GM12878 (cell line): ENCODE results near the gene SLC6A1. TPM values are rescaled to one million over a fixed set of nuclear protein-coding genes. Genes with fewer than 3 reads are reported as not detected.

ENCODE experiments used
- ATAC-seq: fragments of 200-7000 bp; cut with Tn5 transposase; 3 replicates; pipeline ENCODE4 v1.9.1; 2020; ENCODE audit warnings: mild to moderate bottlenecking, moderate library complexity
- BruUV-seq: library from RNA; stranded (reverse); fragments of 400-500 nt; replicated peaks from 2 replicates; lab custom pipeline; 2021; lab: Mats Ljungman, UMichigan
- CTCF ChIA-PET: fragments of 300-600 bp; sonication (Branson Sonifier 250); formaldehyde crosslinking; extraction: SDS; loops from one replicate; lab custom pipeline; 2021; ENCODE audit warnings: inconsistent platforms; lab: Yijun Ruan, JAX
- POLR2A ChIA-PET: fragments of 350-600 bp; formaldehyde crosslinking; extraction: SDS; loops from one replicate; lab custom pipeline; 2021; ENCODE audit warnings: inconsistent platforms; lab: Charles Lee
- RAD21 ChIA-PET: fragments of 300-600 bp; sonication (Branson Sonifier 250); formaldehyde crosslinking; loops from one replicate; lab custom pipeline; 2023; ENCODE audit warnings: antibody characterized with exemption; ENCODE audit not compliant: unreplicated experiment; lab: Charles Lee
- SMC1A ChIA-PET: fragments of 300-600 bp; sonication (Branson Sonifier 250); formaldehyde crosslinking; loops from one replicate; lab custom pipeline; 2023; ENCODE audit not compliant: unreplicated experiment, uncharacterized antibody; lab: Charles Lee
- DNase-seq: peaks from one replicate; pipeline ENCODE4 v3.0.0-alpha.2; 2011; ENCODE audit warnings: low read depth, low spot score
- FAIRE-seq: peaks from 3 replicates; lab custom pipeline; 2011; peaks lifted over from hg19 to GRCh38; lab: Jason Lieb, UNC
- H2AFZ ChIP-seq: 2 replicates; pipeline ENCODE4 v1.6.0; 2011; ENCODE audit warnings: low read depth, low read length, control low read depth; ENCODE audit not compliant: control insufficient read depth
- H3K27ac ChIP-seq: 2 replicates; pipeline ENCODE4 v1.5.1; 2011; ENCODE audit warnings: control low read depth; ENCODE audit not compliant: control insufficient read depth, insufficient read depth
- H3K27me3 ChIP-seq, 2 experiments: replicated peaks in 1 of 2; 2 replicates each; pipeline versions ENCODE4 v1.6.0 to v1.6.1; 2011; ENCODE audit warnings: low read length in 1 of 2; ENCODE audit not compliant: control insufficient read depth in 2 of 2, insufficient read depth in 2 of 2
- H3K36me3 ChIP-seq, 2 experiments: 2 replicates each; pipeline ENCODE4 v1.5.1; 2011; ENCODE audit warnings: low read length in 1 of 2; ENCODE audit not compliant: control insufficient read depth in 2 of 2, insufficient read depth in 2 of 2
- H3K4me1 ChIP-seq: 2 replicates; pipeline ENCODE4 v1.6.1; 2011; ENCODE audit warnings: mild to moderate bottlenecking, low read length, moderate library complexity, mixed read lengths; ENCODE audit not compliant: control insufficient read depth, insufficient read depth
- H3K4me2 ChIP-seq: 2 replicates; pipeline ENCODE4 v1.6.0; 2011; ENCODE audit warnings: control low read depth; ENCODE audit not compliant: control insufficient read depth, insufficient read depth
- H3K4me3 ChIP-seq: fragments of 200-600 bp; sonication (generic); 2 replicates; pipeline ENCODE4 v1.5.1; 2016
- H3K79me2 ChIP-seq: 2 replicates; pipeline ENCODE4 v1.6.0; 2011; ENCODE audit warnings: low read length; ENCODE audit not compliant: control insufficient read depth, insufficient read depth
- H3K9ac ChIP-seq: 2 replicates; pipeline ENCODE4 v1.8.0; 2011; ENCODE audit warnings: low read length, control low read depth, mixed read lengths; ENCODE audit not compliant: control insufficient read depth, insufficient read depth
- H3K9me3 ChIP-seq: replicated peaks from 3 replicates; pipeline ENCODE4 v1.5.1; 2011; ENCODE audit warnings: mild to moderate bottlenecking, low read length; ENCODE audit not compliant: control insufficient read depth, insufficient read depth
- H4K20me1 ChIP-seq: 2 replicates; pipeline ENCODE4 v1.6.0; 2011; ENCODE audit not compliant: control insufficient read depth, insufficient read depth
- BHLHE40 ChIP-seq, 2 experiments: fragments of 450-650 bp in 1 of 2; IDR thresholded peaks; 2 replicates each; pipeline ENCODE4 v1.6.1; 2011 to 2017; ENCODE audit warnings: low read depth in 2 of 2, borderline replicate concordance in 1 of 2, improper control_type of control experiment in 1 of 2, low read length in 1 of 2, mild to moderate bottlenecking in 1 of 2
- EGR1 ChIP-seq, 2 experiments: IDR thresholded peaks; 1 replicate in 1 of 2; 2 replicates in 1 of 2; pipeline ENCODE4 v1.6.1; 2011 to 2012; ENCODE audit warnings: low read depth in 2 of 2, low read length in 2 of 2, borderline replicate concordance in 1 of 2, mild to moderate bottlenecking in 1 of 2, moderate library complexity in 1 of 2
- NFXL1 ChIP-seq: fragments of 450-650 bp; IDR thresholded peaks from 2 replicates; pipeline ENCODE4 v1.6.1; 2017; ENCODE audit warnings: antibody characterized with exemption, mild to moderate bottlenecking, borderline replicate concordance
- NR2C2 ChIP-seq: IDR thresholded peaks from 2 replicates; pipeline ENCODE4 v1.6.1; 2011; ENCODE audit warnings: borderline replicate concordance, low read depth; ENCODE audit not compliant: control insufficient read depth, insufficient read length
- STAT3 ChIP-seq: IDR thresholded peaks from 2 replicates; pipeline ENCODE4 v1.6.1; 2011; ENCODE audit warnings: low read depth, low read length, improper control_type of control experiment
- TAF1 ChIP-seq: IDR thresholded peaks from 2 replicates; pipeline ENCODE4 v1.6.1; 2011; ENCODE audit warnings: mild to moderate bottlenecking, low read depth, low read length, borderline replicate concordance
- ZSCAN29 ChIP-seq: fragments of 450-650 bp; IDR thresholded peaks from 2 replicates; pipeline ENCODE4 v1.6.1; 2017; ENCODE audit warnings: mild to moderate bottlenecking, moderate library complexity
- WGBS: methylation state at CpG from one replicate; pipeline ENCODE4 v1.1.6; 2016; ENCODE audit warnings: low lambda C conversion rate; ENCODE audit not compliant: insufficient replicate concordance, insufficient coverage; ENCODE audit errors: missing lambda C conversion rate; 5-methylcytosine and 5-hydroxymethylcytosine counted together
- in situ Hi-C: fragments of 300-500 bp; cut with MboI; formaldehyde crosslinking; loops from 9 replicates; pipeline ENCODE4 v1.14.3; 2018; ENCODE audit warnings: mixed read lengths
- intact Hi-C: fragments of 100-400 bp; cut with micrococcal nuclease; formaldehyde crosslinking; loops from one replicate; pipeline ENCODE4 v1.14.2; 2022; ENCODE audit not compliant: unreplicated experiment
- polyA plus RNA-seq, 11 experiments: library from polyadenylated mRNA; depleted of rRNA in 4 of 11; unstranded in 6 of 11; stranded (reverse) in 5 of 11; fragments of >200 nt; fragmentation: Nextera tagmentation in 4 of 11; fragmentation: Illumina TruSeq in 1 of 11; extraction: Ambion mirVana in 4 of 11; extraction: Trizol in 1 of 11; gene quantifications; 1 replicate in 1 of 11; 2 replicates in 10 of 11; pipeline versions ENCODE4 v1.2.1 to v1.2.3, GENCODE V29; 2011 to 2016; ENCODE audit warnings: inconsistent platforms in 2 of 11, missing spikeins in 2 of 11, low read depth in 1 of 11
- total RNA-seq, 4 experiments: library from RNA; depleted of rRNA in 3 of 4; stranded (reverse); fragments of >200 nt in 3 of 4; fragmentation: Illumina TruSeq in 1 of 4; extraction: Trizol in 1 of 4; gene quantifications; 2 replicates each; pipeline versions ENCODE4 v1.2.1 to v1.2.3, GENCODE V29; 2013 to 2021
- TF ChIP-seq, protein P1 (sequence below): IDR thresholded peaks from 2 replicates; pipeline ENCODE4 v1.6.1; 2012; ENCODE audit warnings: improper control_type of control experiment, low read depth, low read length; ENCODE audit not compliant: insufficient replicate concordance

SLC6A1 gene
- total and polyA plus RNA-seq, 10 of the 15 experiments (the other 5 are each of a cell fraction or from before 2014, with no cell fraction given): not detected

DNA sequence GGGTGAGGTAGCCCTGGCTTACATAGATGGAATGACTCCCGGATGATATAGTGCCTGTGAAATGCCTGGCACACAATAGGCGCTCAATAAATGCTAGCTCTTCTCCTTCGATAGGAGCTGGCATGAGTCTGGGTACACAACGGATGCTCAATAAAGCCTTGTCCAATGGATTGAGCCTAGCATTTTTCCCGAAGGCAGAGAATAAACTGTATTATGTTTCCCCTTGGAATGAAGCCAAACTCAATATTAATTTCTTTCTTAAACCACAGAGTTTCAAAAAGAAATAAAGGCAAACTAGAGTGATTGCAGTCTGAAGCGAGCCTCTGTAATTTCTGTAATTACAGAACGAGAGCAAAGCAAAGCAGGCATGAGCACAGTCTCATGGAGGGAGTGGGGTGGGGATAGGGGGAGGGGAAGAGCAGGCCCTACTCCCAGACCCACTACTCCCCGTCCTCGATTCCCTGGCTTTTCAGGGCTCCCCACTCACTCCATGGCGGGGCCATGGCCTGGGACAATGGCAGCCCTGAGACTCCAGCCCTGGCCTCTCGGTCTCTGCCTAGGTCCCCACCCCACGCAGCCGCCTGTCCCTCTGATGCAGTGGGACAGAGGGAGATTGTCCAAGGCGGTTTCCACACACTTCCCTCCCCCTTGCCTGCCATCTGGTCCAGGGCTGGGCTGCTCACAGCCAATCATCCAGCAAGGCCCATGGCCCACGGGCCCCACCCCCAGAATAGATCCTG is 18.0 kb downstream of the SLC6A1 start (continued):
- TF ChIP-seq, protein P1, sequence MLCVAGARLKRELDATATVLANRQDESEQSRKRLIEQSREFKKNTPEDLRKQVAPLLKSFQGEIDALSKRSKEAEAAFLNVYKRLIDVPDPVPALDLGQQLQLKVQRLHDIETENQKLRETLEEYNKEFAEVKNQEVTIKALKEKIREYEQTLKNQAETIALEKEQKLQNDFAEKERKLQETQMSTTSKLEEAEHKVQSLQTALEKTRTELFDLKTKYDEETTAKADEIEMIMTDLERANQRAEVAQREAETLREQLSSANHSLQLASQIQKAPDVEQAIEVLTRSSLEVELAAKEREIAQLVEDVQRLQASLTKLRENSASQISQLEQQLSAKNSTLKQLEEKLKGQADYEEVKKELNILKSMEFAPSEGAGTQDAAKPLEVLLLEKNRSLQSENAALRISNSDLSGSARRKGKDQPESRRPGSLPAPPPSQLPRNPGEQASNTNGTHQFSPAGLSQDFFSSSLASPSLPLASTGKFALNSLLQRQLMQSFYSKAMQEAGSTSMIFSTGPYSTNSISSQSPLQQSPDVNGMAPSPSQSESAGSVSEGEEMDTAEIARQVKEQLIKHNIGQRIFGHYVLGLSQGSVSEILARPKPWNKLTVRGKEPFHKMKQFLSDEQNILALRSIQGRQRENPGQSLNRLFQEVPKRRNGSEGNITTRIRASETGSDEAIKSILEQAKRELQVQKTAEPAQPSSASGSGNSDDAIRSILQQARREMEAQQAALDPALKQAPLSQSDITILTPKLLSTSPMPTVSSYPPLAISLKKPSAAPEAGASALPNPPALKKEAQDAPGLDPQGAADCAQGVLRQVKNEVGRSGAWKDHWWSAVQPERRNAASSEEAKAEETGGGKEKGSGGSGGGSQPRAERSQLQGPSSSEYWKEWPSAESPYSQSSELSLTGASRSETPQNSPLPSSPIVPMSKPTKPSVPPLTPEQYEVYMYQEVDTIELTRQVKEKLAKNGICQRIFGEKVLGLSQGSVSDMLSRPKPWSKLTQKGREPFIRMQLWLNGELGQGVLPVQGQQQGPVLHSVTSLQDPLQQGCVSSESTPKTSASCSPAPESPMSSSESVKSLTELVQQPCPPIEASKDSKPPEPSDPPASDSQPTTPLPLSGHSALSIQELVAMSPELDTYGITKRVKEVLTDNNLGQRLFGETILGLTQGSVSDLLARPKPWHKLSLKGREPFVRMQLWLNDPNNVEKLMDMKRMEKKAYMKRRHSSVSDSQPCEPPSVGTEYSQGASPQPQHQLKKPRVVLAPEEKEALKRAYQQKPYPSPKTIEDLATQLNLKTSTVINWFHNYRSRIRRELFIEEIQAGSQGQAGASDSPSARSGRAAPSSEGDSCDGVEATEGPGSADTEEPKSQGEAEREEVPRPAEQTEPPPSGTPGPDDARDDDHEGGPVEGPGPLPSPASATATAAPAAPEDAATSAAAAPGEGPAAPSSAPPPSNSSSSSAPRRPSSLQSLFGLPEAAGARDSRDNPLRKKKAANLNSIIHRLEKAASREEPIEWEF: no peak
- TF ChIP-seq TAF1 (no peak), ZSCAN29 (no peak), BHLHE40 (IDR thresholded peaks at IDR 0.05; ENCODE audit: borderline replicate concordance in 1 of 2, low read depth in 2 of 2, low read length in 1 of 2) (no peak)

DNA sequence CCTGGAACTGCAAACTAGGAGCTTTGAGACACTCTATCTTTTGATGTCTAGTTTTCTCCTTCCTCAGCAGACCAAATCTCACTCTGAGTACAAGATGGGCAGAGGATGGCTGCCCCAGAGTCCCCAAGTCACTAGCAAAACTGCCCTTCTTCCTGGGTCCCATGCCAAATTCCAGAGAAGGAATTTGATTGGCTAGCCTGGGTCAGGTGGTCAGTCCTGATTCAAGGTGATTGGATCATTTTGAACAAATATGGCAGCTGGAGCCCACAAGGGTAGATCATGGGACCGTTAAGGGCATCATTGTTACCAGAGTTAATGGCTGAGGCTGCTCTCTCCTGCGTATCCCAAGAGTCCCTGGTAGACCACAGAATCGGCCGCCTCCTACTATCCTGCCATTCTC is 21.7 kb downstream of the SLC6A1 start:
- SMC1A ChIA-PET: no interaction called here
- H3K4me2 ChIP-seq: no peak overlapping the region
- no peaks in the 10 kb centered on the region for H3K36me3 ChIP-seq
- H3K4me1 ChIP-seq: no peaks in the 10 kb centered on the region
- no peaks in the 10 kb centered on the region for H3K79me2 ChIP-seq
- no peak overlapping the region for H3K4me3 ChIP-seq
- RAD21 ChIA-PET: no interaction called here
- in situ Hi-C loops (no loop called here), intact Hi-C loops (no loop called here)
- WGBS: 52% methylated on average over 4 of the region's 4 CpGs
- no peak overlapping the region for H2AFZ ChIP-seq
- no peak for FAIRE-seq
- TF ChIP-seq NFXL1 (no peak), EGR1 (IDR thresholded peaks at IDR 0.05; ENCODE audit: borderline replicate concordance in 1 of 2, low read depth in 2 of 2, low read length in 2 of 2) (no peak), STAT3 (no peak), NR2C2 (no peak)
- TF ChIP-seq, all 136 proteins: peak for 0
- no peaks in the 10 kb centered on the region for H3K27me3 ChIP-seq
- DNase-seq (no peak), ATAC-seq (no peak)
- no peak overlapping the region for H3K27ac ChIP-seq
- no peaks in the 10 kb centered on the region; the same call in 2 of the 3 replicates for H3K9me3 ChIP-seq
- ChIA-PET CTCF (no interaction called here), POLR2A (no interaction called here)
- no TSS peak for BruUV-seq
- no peak overlapping the region for H3K9ac ChIP-seq
- H4K20me1 ChIP-seq: no peaks in the 10 kb centered on the region
